ENCODE measurements around the gene CLBA1.

CLBA1 gene

DNA sequence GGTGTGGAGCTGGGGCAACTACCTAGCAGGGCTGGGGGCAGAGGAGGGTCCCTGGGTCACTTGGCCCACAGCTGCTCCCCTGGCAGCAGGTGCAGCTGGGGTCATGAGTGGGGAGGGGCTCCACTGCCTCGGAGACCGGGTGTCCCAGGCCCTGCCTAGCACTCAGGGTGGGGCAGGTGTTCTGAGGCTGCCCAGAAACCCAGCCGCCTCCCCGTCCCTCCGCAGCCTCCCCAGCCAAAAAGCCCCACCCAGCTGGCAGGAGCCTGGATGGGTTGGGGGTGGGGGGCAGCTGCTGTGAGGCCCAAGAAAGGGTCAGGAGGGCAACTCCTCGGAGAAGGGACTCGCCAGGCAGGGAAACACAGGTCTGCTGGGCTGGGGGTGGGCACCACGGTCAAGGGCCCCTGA, 18.6 kb upstream of the CLBA1 start:
- Histone ChIP-seq H3K14ac (ENCODE audit: low read length in 2 of 2) (peak overlapping the region in 1 of 2 experiments; percentile 97), H3K36me3 (ENCODE audit: control insufficient read depth in 1 of 2, insufficient read depth in 2 of 2, low read depth in 1 of 2, low read length in 2 of 2) (peaks cover 17 to 35% of the 10 kb centered on the region in 2 experiments), H3K27me3 (ENCODE audit: control insufficient read depth in 1 of 2, insufficient read depth in 1 of 2, low read length in 2 of 2) (no peaks in the 10 kb centered on the region), H4K91ac (ENCODE audit: low read length) (no peak overlapping the region), H3K9ac (ENCODE audit: low read length) (peak overlapping the region; percentile 91), H3K4me3 (ENCODE audit: insufficient read depth in 1 of 2, low read depth in 1 of 2, low read length in 2 of 2) (peak overlapping the region in 1 of 2 experiments; percentile 98), H3K9me3 (ENCODE audit: control insufficient read depth, low read length) (no peaks in the 10 kb centered on the region), H2BK15ac (ENCODE audit: low read depth, poor library complexity, severe bottlenecking) (no peak overlapping the region), H3K23ac (ENCODE audit: low read length in 2 of 2) (no peak overlapping the region), H3K79me1 (replicated peaks; ENCODE audit: low read length, poor library complexity, severe bottlenecking) (peaks cover 26% of the 10 kb centered on the region), H2AFZ (ENCODE audit: low read depth, low read length) (no peak overlapping the region), H2BK12ac (ENCODE audit: low read length in 2 of 2) (peak overlapping the region in 1 of 2 experiments; percentile 97), H2AK5ac (ENCODE audit: low read length, severe bottlenecking) (peak overlapping the region; percentile 27), H3K4ac (ENCODE audit: low read depth in 1 of 2, low read length in 2 of 2) (peak overlapping the region in 1 of 2 experiments; percentile 73), H3K4me1 (ENCODE audit: control insufficient read depth, insufficient read depth, low read depth, low read length) (peaks cover 64% of the 10 kb centered on the region), H4K8ac (ENCODE audit: low read length) (no peak overlapping the region), H3K4me2 (ENCODE audit: low read length, poor library complexity, severe bottlenecking) (peak overlapping the region; percentile 82), H2BK5ac (ENCODE audit: low read depth, low read length, poor library complexity, severe bottlenecking) (no peak overlapping the region), H2BK120ac (ENCODE audit: low read depth, low read length) (no peak overlapping the region), H3K18ac (ENCODE audit: low read depth in 1 of 2, low read length in 2 of 2) (peak overlapping the region in 1 of 2 experiments; percentile 98), H3K27ac (ENCODE audit: low read length, poor library complexity, severe bottlenecking) (no peak overlapping the region)
- WGBS, result 52% methylated on average over 6 of the region's 8 CpGs
- no peak for DNase-seq

DNA sequence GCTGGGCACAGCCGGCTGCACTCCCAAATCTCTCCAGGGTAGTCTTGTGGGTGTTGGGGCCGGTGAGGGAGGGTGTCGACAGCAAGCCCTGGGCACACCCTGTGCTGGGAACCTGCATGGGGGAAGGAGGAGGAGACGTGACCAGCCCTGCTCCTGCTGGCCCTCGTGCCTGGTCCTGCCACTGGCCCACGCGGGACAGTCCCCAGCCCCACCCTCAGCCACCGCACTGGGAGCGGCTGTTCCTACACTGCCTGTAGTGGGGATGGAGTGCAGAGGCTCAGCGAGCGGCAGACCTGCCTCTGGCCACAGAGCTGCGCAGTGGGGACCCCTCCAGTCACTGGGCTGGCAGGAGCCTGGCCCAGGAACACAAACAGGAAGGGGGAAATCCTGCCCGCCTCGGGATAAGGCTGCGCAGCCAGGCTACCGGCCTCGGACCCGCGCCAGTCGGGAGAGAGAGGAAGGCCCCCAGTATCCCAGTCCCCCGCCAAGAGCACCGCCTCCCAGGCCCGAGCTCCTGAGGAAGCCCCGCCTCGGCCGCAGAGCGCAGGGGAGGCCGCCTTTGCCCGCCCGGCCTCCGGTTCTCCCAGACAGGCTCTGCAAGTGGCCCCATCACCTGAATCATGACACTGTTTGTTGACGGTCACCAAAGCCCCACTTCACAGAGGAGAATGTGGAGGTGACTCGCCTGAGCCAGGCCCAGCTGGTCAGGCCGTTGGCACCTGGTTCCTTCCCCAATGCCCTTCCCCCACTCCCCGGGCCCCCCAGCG, 18.0 kb upstream of the CLBA1 start:
- DNase-seq, result peak; percentile 55
- Histone ChIP-seq H2AFZ (ENCODE audit: low read depth, low read length) (peak overlapping the region; percentile 69), H3K4me2 (ENCODE audit: low read length, poor library complexity, severe bottlenecking) (peak overlapping the region; percentile 82), H3K4me3 (ENCODE audit: insufficient read depth in 1 of 2, low read depth in 1 of 2, low read length in 2 of 2) (peak overlapping the region; percentile 30 to 98), H3K4ac (ENCODE audit: low read depth in 1 of 2, low read length in 2 of 2) (peak overlapping the region; percentile 46 to 73), H3K14ac (ENCODE audit: low read length in 2 of 2) (peak overlapping the region in 1 of 2 experiments; percentile 97), H3K79me1 (replicated peaks; ENCODE audit: low read length, poor library complexity, severe bottlenecking) (peaks cover 23% of the 10 kb centered on the region), H3K4me1 (ENCODE audit: control insufficient read depth, insufficient read depth, low read depth, low read length) (peaks cover 68% of the 10 kb centered on the region), H3K18ac (ENCODE audit: low read depth in 1 of 2, low read length in 2 of 2) (peak overlapping the region; percentile 59 to 98), H4K8ac (ENCODE audit: low read length) (peak overlapping the region; percentile 87), H3K36me3 (ENCODE audit: control insufficient read depth in 1 of 2, insufficient read depth in 2 of 2, low read depth in 1 of 2, low read length in 2 of 2) (peaks cover 17 to 31% of the 10 kb centered on the region in 2 experiments), H4K91ac (ENCODE audit: low read length) (peak overlapping the region; percentile 77), H2BK120ac (ENCODE audit: low read depth, low read length) (peak overlapping the region; percentile 13), H3K9ac (ENCODE audit: low read length) (peak overlapping the region; percentile 91), H3K23ac (ENCODE audit: low read length in 2 of 2) (no peak overlapping the region), H3K27me3 (ENCODE audit: control insufficient read depth in 1 of 2, insufficient read depth in 1 of 2, low read length in 2 of 2) (no peaks in the 10 kb centered on the region), H2BK15ac (ENCODE audit: low read depth, poor library complexity, severe bottlenecking) (peak overlapping the region; percentile 23), H3K27ac (ENCODE audit: low read length, poor library complexity, severe bottlenecking) (peak overlapping the region; percentile 63), H2AK5ac (ENCODE audit: low read length, severe bottlenecking) (peak overlapping the region; percentile 15), H2BK12ac (ENCODE audit: low read length in 2 of 2) (peak overlapping the region; percentile 80 to 97), H2BK5ac (ENCODE audit: low read depth, low read length, poor library complexity, severe bottlenecking) (no peak overlapping the region), H3K9me3 (ENCODE audit: control insufficient read depth, low read length) (no peaks in the 10 kb centered on the region)
- WGBS, result 4% methylated on average over 35 of the region's 36 CpGs

DNA sequence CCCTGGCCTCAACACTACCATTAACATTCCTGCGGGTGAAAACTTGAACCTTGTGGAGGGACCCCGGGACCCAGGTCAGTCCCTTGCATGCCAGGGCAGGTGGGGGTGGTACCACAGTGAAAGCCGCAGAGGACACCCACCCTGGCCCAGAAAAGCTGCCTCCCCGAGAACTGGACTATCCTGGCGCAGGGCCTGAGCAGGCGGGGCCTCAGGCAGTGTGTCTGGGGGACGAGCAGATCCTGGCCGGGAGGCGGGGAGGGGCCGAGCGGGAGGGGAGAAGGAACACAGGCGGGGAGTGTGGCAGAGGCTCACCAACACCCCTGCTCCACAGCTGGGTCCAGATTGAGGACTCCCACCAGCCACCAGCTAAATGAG, 17.4 kb upstream of the CLBA1 start:
- peak overlapping the region; percentile 84 for H2AK5ac ChIP-seq (ENCODE audit: low read length, severe bottlenecking)
- H2BK12ac ChIP-seq (ENCODE audit: low read length in 2 of 2), result peak overlapping the region; percentile 15 to 34
- H2BK5ac ChIP-seq (ENCODE audit: low read depth, low read length, poor library complexity, severe bottlenecking), result no peak overlapping the region
- peak overlapping the region; percentile 27 to 98 for H3K4me3 ChIP-seq (ENCODE audit: insufficient read depth in 1 of 2, low read depth in 1 of 2, low read length in 2 of 2)
- H2BK120ac ChIP-seq (ENCODE audit: low read depth, low read length), result peak overlapping the region; percentile 74
- no peak overlapping the region for H3K23ac ChIP-seq (ENCODE audit: low read length in 2 of 2)
- H4K8ac ChIP-seq (ENCODE audit: low read length), result peak overlapping the region; percentile 82
- H3K14ac ChIP-seq (ENCODE audit: low read length in 2 of 2), result no peak overlapping the region
- H3K9me3 ChIP-seq (ENCODE audit: control insufficient read depth, low read length), result no peaks in the 10 kb centered on the region
- peaks cover 24% of the 10 kb centered on the region for H3K79me1 ChIP-seq (replicated peaks; ENCODE audit: low read length, poor library complexity, severe bottlenecking)
- DNase-seq, result peak; percentile 70
- WGBS, result 0% methylated on average over 5 of the region's 12 CpGs
- peak overlapping the region; percentile 91 for H3K9ac ChIP-seq (ENCODE audit: low read length)
- peak overlapping the region; percentile 82 for H3K4me2 ChIP-seq (ENCODE audit: low read length, poor library complexity, severe bottlenecking)
- peak overlapping the region in 1 of 2 experiments; percentile 71 for H3K4ac ChIP-seq (ENCODE audit: low read depth in 1 of 2, low read length in 2 of 2)
- peak overlapping the region; percentile 59 to 98 for H3K18ac ChIP-seq (ENCODE audit: low read depth in 1 of 2, low read length in 2 of 2)
- peaks cover 74% of the 10 kb centered on the region for H3K4me1 ChIP-seq (ENCODE audit: control insufficient read depth, insufficient read depth, low read depth, low read length)
- H2AFZ ChIP-seq (ENCODE audit: low read depth, low read length), result no peak overlapping the region
- H4K91ac ChIP-seq (ENCODE audit: low read length), result no peak overlapping the region
- H2BK15ac ChIP-seq (ENCODE audit: low read depth, poor library complexity, severe bottlenecking), result no peak overlapping the region
- no peaks in the 10 kb centered on the region for H3K27me3 ChIP-seq (ENCODE audit: control insufficient read depth in 1 of 2, insufficient read depth in 1 of 2, low read length in 2 of 2)
- H3K27ac ChIP-seq (ENCODE audit: low read length, poor library complexity, severe bottlenecking), result peak overlapping the region; percentile 63
- H3K36me3 ChIP-seq (ENCODE audit: control insufficient read depth in 1 of 2, insufficient read depth in 2 of 2, low read depth in 1 of 2, low read length in 2 of 2), result peaks cover 17 to 26% of the 10 kb centered on the region in 2 experiments
